Heart left ventricle (tissue), 16 donors: ENCODE measurements around the gene GABRD. TPM values are rescaled to one million over a fixed set of nuclear protein-coding genes. Genes with fewer than 3 reads are reported as not detected.

Source experiments
- ATAC-seq, 4 donors: fragments of 200-7000 bp; cut with Tn5 transposase; one replicate each; pipeline ENCODE4 v1.9.1; 2020 to 2022; ENCODE audit warnings: moderate library complexity in 4 of 4, mild to moderate bottlenecking in 3 of 4, moderate number of reproducible peaks in 1 of 4
- DNase-seq, 5 donors: peaks; one replicate each; pipeline ENCODE4 v3.0.0-alpha.2; 2020
- H3K27ac ChIP-seq, 12 donors: fragments of 200-600 bp; sonication (generic) in 4 of 12; one replicate each; pipeline versions ENCODE4 v1.5.0 to v1.8.0; 2016 to 2022; ENCODE audit warnings: mild to moderate bottlenecking in 2 of 12
- H3K27me3 ChIP-seq, 9 donors: fragments of 200-600 bp; sonication (generic) in 2 of 9; one replicate each; pipeline versions ENCODE4 v1.5.1 to v1.8.0; 2016 to 2022; ENCODE audit warnings: mild to moderate bottlenecking in 3 of 9
- H3K36me3 ChIP-seq, 9 donors: fragments of 200-600 bp; sonication (generic) in 2 of 9; one replicate each; pipeline versions ENCODE4 v1.5.0 to v1.8.0; 2018 to 2022; ENCODE audit warnings: mild to moderate bottlenecking in 2 of 9
- H3K4me1 ChIP-seq, 12 donors: fragments of 200-600 bp; sonication (generic) in 4 of 12; one replicate each; pipeline versions ENCODE4 v1.5.0 to v1.8.0; 2016 to 2022; ENCODE audit warnings: mild to moderate bottlenecking in 3 of 12
- H3K4me3 ChIP-seq, 12 donors: fragments of 200-600 bp; sonication (generic) in 4 of 12; one replicate each; pipeline versions ENCODE4 v1.5.0 to v1.8.0; 2017 to 2022; ENCODE audit warnings: mild to moderate bottlenecking in 9 of 12, moderate library complexity in 4 of 12
- H3K9me3 ChIP-seq, 12 donors: fragments of 200-600 bp; sonication (generic) in 4 of 12; one replicate each; pipeline versions ENCODE4 v1.5.0 to v1.8.0; 2016 to 2022; ENCODE audit warnings: mild to moderate bottlenecking in 1 of 12
- CTCF ChIP-seq, 12 donors: fragments of 200-600 bp; sonication (generic) in 4 of 12; IDR thresholded peaks; one replicate each; pipeline versions ENCODE4 v1.5.0 to v1.8.0; 2018 to 2022; ENCODE audit warnings: antibody characterized with exemption in 12 of 12, mild to moderate bottlenecking in 5 of 12
- POLR2A ChIP-seq, 2 donors: fragments of 450-650 bp; IDR thresholded peaks; one replicate each; pipeline ENCODE4 v1.6.1; 2017; ENCODE audit warnings: antibody characterized with exemption in 2 of 2, mild to moderate bottlenecking in 2 of 2, moderate library complexity in 2 of 2
- WGBS, 4 donors: extraction: QIAGEN DNeasy Blood & Tissue Kit in 2 of 4; methylation state at CpG; one replicate each; pipeline versions ENCODE4 v1.1.5 to v1.1.7; 2013 to 2018; 5-methylcytosine and 5-hydroxymethylcytosine counted together
- intact Hi-C, 10 donors: fragments of 100-400 bp; cut with DNase I; formaldehyde crosslinking; loops; one replicate each; pipeline versions ENCODE4 v1.11.1 to v1.14.2; 2022
- polyA plus RNA-seq, 2 donors: library from polyadenylated mRNA; stranded (reverse); fragments of 200-250 nt; gene quantifications; one replicate each; pipeline ENCODE4 v1.2.3, GENCODE V29; 2013
- total RNA-seq, 9 donors: library from RNA; depleted of rRNA in 2 of 9; stranded (reverse); fragments of >200 nt in 2 of 9; fragmentation: NEBNext Ultra II Directional in 3 of 9; extraction: Animal tissue kit (Norgen Biotek cat#: 25700) in 3 of 9; gene quantifications; one replicate each; pipeline versions ENCODE4 v1.1.0 to v1.2.4, GENCODE V29; 2016 to 2023
- donor health status: ischemic (EF 13 %, LVEDD 7.1; RV severe dilation, severe dysfunction).
- donor health status: healthy with polysubstance abuse.
- donor health status: DM: no; HTN: yes; CAD: no.
- donor health status: DM: no; HTN: no; CAD: no.
- donor health status: ischemic (EF 25% LVEDD 6.9; RV normal size, moderate dysfunction).
- donor health status: ischemic (EF 25% LVEDD 5.7; RV mildly dilated, moderate dysfunction).
- donor health status: healthy.
- donor health status: DM: yes; HTN: yes; CAD: no.
- donor health status: ischemic (EF 35%, LVEDD 5.7; RV mildly dilated, moderate dysfunction).
- donor health status: nonischemic (EF 11% LVEDD 7.7; RV severe dilation, severe dysfunction).
- donor health status: DM: yes; HTN: yes; CAD: no.
- donor health status: PGD.
- donor health status: ischemic (EF 29% LVEDD 5.4; RV normal size, mild dysfunction).
- donor health status: nonischemic (EF 23%, LVEDD 6.1; RV moderate dilation, normal function).

The GABRD gene
- total and polyA plus RNA-seq, 11 donors, result 0.21 to 1.1 (median 0.65) TPM; not detected in 2

GRCh38 chr1:2067393-2067792 lies 48.2 kb downstream of the GABRD start:
- Histone ChIP-seq H3K27me3 (peaks cover 0 to 12% (median 0%) of the 10 kb centered on the region in 9 donors), H3K36me3 (no peaks in the 10 kb centered on the region), H3K4me1 (no peaks in the 10 kb centered on the region), H3K27ac (no peak overlapping the region), H3K9me3 (peaks cover 0 to 20% (median 0%) of the 10 kb centered on the region in 12 donors), H3K4me3 (no peak overlapping the region)
- 92 to 94% (median 94%) methylated on average over 21 of the region's 21 CpGs for WGBS, 4 donors
- TF ChIP-seq POLR2A (IDR thresholded peaks at IDR 0.05), result no peak
- no peak for TF ChIP-seq CTCF (IDR thresholded peaks at IDR 0.05)
- intact Hi-C loops, result no loop called here
- DNase-seq (peak in 3 of 5 donors; percentile 7 to 39 (median 7)), ATAC-seq (no peak)

GRCh38 chr1:2067981-2068380 lies 48.8 kb downstream of the GABRD start:
- DNase-seq, result peak in 3 of 5 donors; percentile 9 to 40 (median 18)
- H3K9me3 ChIP-seq, result peaks cover 0 to 20% (median 0%) of the 10 kb centered on the region in 12 donors
- no peaks in the 10 kb centered on the region for H3K36me3 ChIP-seq
- WGBS, 4 donors, result 83 to 96% (median 86%) methylated on average over 7 to 17 of the region's 17 CpGs
- H3K27ac ChIP-seq, result no peak overlapping the region
- no peak for ATAC-seq
- no peak overlapping the region for H3K4me3 ChIP-seq
- no peak for TF ChIP-seq POLR2A (IDR thresholded peaks at IDR 0.05)
- no peak for TF ChIP-seq CTCF (IDR thresholded peaks at IDR 0.05)
- intact Hi-C loops, result no loop called here
- H3K4me1 ChIP-seq, result no peaks in the 10 kb centered on the region
- peaks cover 0 to 14% (median 0%) of the 10 kb centered on the region in 9 donors for H3K27me3 ChIP-seq

- Histone ChIP-seq H3K36me3 (no peaks in the 10 kb centered on the region), H3K27me3 (peaks cover 0 to 14% (median 0%) of the 10 kb centered on the region in 9 donors), H3K4me1 (no peaks in the 10 kb centered on the region), H3K27ac (no peak overlapping the region), H3K9me3 (peaks cover 0 to 20% (median 0%) of the 10 kb centered on the region in 12 donors), H3K4me3 (no peak overlapping the region)
- no peak for TF ChIP-seq CTCF (IDR thresholded peaks at IDR 0.05)
- TF ChIP-seq POLR2A (IDR thresholded peaks at IDR 0.05), result no peak
- WGBS, 4 donors, result 93 to 97% (median 94%) methylated on average over 18 to 19 of the region's 19 CpGs
- peak in 3 of 5 donors; percentile 13 to 56 (median 22) for DNase-seq
- intact Hi-C loops, result no loop called here
- ATAC-seq, result no peak
Measured at GRCh38 chr1:2068951-2069350, 49.8 kb downstream of the GABRD start.

DNA sequence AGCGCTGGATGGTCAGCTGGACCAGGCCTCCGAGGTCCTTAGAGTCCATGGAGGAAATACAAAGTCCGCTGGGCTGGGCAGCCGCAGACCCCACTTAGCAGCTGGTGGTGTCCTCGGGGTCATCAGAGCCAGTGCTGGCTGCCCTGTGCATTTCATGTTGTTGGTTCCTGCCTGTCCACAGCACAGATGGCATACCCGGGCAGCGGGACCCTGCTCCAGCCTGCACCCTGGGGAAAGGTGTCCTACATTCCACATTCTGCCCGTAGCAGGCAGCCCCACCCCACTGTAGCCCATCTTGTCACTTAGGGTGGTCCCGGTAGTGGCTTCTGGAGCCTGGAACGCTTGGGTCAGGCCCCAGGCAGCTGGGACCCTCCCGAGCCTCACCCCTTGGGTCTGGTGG lies 50.9 kb downstream of the GABRD start:
- ATAC-seq (no peak), DNase-seq (peak in 3 of 5 donors; percentile 20 to 47 (median 20))
- H3K9me3 ChIP-seq, result peaks cover 0 to 12% (median 0%) of the 10 kb centered on the region in 12 donors
- WGBS, 4 donors, result 86 to 90% (median 89%) methylated on average over 9 to 11 of the region's 11 CpGs; no CpG with 5 or more reads in 1 of the 4 donors
- intact Hi-C loops, result no loop called here
- H3K27ac ChIP-seq, result no peak overlapping the region
- H3K4me1 ChIP-seq, result no peaks in the 10 kb centered on the region
- no peaks in the 10 kb centered on the region for H3K36me3 ChIP-seq
- no peak overlapping the region for H3K4me3 ChIP-seq
- peaks cover 0 to 14% (median 0%) of the 10 kb centered on the region in 9 donors for H3K27me3 ChIP-seq
- TF ChIP-seq CTCF (IDR thresholded peaks at IDR 0.05) (no peak), POLR2A (IDR thresholded peaks at IDR 0.05) (no peak)
